Endometrial microvascular endothelial cells (primary cell): Measurements from ENCODE around the gene KL. TPM values are rescaled to one million over a fixed set of nuclear protein-coding genes. Genes with fewer than 3 reads are reported as not detected.

Experiments used
- in situ Hi-C: cut with HindIII; loops from 2 replicates; pipeline ENCODE4 v1.10.0; 2017; ENCODE audit warnings: low sequenced_read_pairs, low pct_unique_long_range_greater_than_20kb; ENCODE audit errors: inconsistent ontology term
- total RNA-seq: library from RNA; depleted of rRNA; stranded (reverse); fragments of >200 nt; gene quantifications from one replicate; pipeline ENCODE4 v1.2.3, GENCODE V29; 2015; ENCODE audit errors: inconsistent ontology term

KL gene
- total RNA-seq, 1 donor from 2014 or later, result 0.46 TPM

DNA sequence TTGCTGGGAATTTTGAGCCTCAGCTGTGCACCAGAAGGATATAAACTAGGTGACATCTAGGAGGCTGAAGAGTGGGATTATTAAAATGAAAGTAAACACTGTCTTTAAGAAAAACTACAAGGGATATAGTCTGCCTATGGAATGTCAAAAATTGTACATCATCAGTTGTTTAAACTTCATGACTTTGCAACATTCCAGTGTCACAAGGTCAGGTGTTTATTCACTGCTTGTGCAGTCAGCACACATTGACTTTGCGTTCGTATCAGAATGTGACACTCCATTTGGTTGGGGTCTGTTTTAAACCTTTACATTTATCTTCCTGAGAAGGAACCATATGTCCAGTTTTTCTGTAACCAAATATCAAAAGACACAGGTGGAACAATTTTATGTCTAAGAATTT lies 85.6 kb downstream of the KL start:
- in situ Hi-C loops, result no loop called here

DNA sequence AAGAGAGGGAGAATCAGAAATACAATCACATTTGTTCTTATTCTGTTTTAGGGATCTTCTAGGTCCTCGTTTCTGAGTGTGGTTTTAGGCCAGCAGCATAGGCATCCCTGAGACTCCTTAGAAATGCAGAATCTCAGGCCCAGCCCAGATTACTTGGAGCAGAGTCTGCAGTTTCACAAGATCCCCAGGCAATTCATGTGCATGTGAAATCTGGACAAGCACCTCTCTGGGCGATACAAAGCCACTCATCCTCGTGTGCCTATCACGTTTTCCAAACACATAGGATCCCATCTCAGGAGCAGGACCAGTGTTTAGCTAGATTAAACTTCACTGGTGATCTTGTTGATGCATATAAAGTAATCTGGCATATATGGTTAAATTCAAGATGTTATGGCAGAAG lies 87.2 kb downstream of the KL start:
- in situ Hi-C loops, result no loop called here

DNA sequence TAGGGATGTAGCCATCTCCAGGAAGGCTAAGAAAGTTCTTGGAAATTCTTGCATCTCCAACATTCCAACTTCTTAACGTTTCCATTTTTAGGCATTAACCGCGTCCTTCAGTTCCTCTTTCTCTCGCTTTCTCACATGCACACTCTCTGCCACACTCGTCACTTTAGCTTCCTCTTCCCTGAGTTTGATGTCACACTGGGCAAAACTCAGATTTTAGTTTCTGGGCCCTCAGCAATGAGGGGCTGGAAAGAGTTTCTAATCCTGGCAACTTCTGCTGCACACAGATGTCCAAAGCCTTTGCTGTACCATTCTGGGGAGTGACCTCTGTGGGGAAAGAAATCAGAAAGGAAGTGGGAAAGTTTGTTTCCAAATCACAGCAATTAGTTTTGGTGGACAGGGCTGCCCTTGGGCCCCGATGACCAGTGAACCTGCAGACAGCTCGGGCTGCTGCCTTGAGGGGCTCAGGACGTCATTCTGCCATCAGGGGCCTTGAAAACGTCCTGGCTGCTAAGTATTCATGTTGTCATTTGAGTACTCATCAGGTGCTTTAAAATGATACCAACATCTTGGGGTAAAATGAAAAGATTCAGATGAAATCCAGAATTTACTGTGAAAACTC lies 89.3 kb downstream of the KL start:
- in situ Hi-C loops, result no loop called here

DNA sequence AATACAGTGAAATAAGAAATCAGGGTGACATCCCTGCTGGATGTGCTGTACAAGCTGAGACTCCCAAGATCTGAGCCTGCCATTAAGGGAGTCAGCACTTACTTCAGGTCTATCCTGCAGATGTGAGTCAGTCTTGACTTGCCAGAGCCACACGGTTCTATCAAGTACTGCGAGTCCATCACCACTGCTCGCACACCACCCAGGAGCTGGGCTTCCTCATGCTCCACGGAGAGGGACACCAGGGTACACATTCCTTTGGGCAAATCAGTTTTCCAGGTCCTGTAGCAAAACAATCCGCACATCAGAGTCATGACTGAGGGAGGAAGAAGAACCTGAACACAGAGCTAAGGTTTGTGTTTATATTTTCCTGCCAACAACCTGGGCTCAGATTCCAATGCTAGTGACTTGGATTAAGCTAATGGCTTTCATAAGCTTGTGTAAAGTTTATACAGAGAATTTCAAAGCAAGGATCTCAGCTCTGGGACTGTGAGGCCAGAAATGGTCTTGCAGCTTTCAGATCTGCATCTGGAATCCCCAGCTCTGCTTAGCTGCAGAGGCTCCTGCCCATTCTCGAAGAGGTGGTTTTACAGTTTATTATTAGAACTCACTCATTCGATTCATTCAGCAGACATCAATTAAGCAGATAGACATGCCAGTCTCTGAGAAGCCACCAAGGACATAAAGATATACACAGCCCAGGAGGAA lies 90.6 kb downstream of the KL start:
- in situ Hi-C loops, result no loop called here

DNA sequence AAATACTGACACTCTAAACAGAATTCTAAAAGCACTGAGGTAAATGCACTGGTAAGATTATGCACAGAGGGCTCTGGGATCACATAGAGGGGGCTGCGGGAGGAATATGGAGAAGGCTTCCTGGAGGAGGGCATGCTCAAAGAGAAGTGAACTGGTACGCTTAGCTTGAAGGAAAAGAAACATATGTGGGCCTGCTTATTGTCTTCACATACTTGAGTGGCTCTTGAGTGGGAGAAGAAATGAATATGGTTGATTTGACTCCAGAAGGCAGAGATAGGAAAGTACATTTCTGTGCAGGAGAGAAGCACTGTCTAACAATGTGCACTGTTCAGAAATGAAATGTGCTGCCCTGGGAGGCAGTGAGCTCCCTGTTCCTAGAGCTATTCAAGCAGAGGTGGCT lies 91.1 kb downstream of the KL start:
- in situ Hi-C loops, result no loop called here

DNA sequence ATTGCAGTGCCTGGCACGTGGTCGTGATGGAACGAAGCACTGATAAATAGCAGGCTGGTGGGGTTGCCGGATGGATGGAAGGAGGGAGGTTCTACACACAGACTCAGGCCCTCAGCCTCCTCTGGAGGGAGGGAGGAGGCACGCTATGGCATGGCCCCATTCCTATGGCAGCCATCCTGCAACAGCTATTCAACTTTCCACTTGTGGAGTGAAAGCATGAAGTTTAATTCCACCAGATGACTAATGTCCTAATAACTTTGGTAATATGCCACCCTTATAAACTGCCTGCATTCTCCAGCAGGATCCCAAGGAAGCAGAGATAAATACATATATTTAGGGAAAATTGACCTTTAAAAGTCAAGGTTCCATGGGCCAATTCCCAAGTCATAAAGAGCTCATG lies 92.4 kb downstream of the KL start:
- in situ Hi-C loops, result no loop called here

DNA sequence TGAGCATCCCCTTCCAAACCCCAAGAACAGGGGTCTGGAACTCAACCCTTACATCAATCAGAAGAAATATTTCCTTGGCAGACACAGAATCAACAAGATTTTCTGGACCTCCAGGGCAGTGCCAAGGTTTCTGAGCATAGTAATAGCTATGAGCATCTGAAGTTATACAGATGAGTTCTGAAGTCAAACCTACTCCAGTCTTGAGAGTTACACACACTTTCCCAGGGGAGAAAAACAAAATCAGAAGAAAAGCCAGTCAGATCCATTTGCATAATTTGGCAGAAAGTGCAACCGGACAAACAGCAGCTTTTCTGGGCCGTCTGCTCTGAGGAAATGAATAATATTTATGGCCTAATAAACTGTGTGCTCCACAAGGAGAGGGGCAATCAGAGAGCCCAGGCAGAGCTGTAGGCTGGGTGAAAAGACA lies 93.1 kb downstream of the KL start:
- in situ Hi-C loops, result no loop called here

DNA sequence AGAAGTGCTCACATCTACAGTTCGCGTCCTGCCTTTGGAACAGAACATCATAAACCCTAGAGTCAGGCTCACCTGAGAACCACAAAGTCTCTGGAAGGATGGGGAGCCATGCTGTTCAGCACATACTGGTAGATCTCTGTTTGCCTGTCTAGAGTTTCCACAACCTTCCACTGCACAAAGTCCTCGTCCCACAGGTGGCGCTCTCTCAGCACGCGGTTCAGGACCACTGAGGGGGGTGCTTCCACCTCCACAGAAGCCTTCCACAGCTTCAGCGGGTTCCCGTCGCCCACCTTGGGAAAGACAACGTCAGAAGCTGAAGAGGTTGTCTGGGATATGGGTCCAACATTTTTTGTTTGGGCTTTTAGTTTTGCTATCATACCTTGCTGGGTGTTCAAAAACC lies 93.6 kb downstream of the KL start:
- in situ Hi-C loops, result no loop called here

DNA sequence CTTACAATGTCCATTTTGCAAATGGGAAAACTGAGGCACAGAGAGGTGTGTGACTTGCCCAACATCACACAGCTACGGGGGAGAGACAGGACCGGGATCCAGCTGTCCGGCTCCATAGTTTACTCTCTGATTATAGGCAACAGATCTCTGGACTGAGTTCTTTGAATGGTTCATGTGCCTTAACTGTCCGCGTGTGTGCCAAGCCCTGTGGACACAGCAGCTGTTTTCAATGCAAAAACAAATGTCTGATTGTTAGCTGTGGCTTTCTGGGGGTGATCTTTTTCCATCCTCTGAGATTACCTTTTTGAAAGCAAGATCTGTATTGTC lies 94.1 kb downstream of the KL start:
- in situ Hi-C loops, result no loop called here

DNA sequence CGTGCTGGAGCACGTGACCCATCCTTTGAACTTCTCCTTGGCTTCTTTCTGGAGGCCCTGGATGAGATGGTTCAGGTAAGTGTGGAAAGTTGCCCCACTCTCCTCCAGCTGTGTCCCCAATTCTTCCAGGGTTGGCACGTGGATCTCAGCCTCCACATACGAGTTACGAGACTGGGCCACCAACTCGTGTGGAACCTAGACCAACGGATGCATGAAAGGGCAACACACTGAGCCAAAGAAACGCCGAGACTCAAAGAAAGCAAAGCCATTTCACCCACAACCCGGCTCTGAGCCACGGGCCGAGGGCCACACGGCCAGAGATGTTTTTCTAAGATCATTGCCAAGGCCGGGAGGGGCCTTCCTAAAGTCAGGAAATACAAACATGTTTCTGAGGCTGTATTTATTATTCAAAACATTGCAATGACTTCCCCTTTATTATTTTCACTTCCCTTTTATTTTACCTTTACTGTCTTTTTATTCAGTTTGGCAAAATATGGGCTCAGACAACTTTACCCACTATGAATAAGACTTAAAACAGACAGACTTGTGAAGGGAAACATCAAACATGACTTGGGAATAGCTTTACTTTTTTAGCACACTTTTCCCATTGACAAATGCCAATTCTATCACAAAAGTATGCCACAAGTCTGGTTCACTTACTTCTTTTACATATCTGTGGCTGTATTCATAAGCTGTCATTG lies 94.6 kb downstream of the KL start:
- in situ Hi-C loops, result no loop called here

DNA sequence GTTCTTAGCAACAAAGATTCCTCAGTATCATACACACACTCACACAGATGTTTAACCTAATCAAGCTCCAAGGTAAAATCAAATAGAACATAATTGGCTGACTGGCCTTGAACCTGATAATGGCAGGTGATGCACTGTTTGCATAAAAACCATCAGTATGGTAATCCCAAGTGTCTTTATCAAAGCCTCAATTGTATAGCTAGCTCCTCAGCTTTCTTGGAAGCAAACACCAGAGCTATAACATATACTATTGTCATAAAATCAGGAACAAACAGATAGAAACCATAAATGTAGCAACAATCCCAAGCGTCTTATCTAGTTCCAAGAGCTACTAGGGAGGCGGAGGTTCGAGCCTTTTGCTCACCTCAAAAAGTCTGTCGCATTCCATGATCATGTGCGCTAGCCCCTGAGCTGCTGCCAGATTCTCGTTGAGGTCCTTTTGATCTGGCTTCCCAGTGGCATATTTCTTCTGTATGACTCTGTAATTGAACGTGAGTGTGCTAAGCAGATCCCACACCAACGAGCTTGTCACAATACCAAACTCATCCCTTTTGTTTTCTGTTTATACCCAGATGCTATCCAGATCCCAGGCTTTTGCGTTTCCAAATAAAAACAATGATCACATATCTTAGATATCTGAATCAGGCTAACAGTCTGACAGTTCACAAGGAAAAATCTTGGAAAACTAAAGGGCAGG lies 95.3 kb downstream of the KL start:
- in situ Hi-C loops, result no loop called here

DNA sequence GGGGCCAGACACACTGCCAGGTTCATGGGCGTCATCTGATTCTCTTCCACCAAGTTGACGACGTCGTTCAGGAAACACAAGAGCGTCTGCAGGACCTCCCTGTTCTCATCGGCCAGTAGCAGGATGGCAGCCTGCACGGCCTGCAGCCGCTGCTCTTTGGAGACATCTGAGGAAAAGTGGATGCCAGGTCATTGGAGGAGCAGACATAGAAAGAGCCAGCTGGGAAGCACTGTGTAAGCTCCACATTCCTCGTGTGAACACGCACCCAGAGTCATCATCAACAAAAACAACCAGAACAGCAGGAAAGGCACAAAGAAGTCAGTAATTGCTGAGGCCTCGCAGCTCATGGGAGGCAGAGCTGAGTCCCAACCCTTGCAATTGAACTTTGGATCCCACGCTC lies 96.5 kb downstream of the KL start:
- in situ Hi-C loops, result no loop called here

DNA sequence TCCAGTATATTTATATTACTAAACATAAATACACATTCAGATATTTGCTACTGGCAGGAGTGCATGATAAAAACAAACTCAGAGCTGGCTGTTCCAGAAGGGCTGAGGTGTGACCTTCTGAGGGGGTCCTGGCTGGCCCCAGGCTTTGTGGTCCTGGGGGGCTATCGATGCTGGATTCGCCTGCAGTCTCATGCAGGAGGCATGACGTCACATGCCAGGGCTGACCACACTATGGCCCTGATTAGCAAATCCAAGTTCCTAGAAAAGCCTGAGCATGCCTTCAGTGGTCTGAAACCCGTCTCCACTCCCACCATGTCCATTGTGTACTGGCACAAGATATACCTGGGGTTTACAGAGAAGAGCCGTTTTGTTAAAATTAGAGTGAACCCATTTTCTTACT lies 97.9 kb downstream of the KL start:
- in situ Hi-C loops, result no loop called here

DNA sequence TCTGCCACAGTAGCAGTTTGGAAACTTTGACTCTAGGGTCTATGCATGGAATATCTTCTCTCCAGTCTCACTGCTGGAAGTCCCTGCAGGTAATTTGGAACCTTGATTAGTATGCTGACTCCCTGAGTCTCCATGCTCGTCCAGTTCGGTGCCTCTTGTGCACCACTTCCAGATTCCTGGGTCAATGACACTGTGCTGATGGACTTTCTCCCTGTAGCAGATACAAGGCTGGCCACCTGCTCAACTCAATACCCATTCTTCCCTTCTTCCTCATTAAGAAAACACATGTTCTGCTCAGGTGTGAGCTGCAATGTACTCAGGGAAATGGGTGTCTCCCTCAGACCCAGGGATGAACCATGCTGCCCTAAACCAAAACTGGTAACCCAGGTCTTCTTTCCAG lies 99.1 kb downstream of the KL start:
- in situ Hi-C loops, result no loop called here
